Panc1 (cell line): Measurements from ENCODE around the gene SELENOT. TPM values are rescaled to one million over a fixed set of nuclear protein-coding genes. Genes with fewer than 3 reads are reported as not detected.

ENCODE experiments used
- ATAC-seq: fragments of 200-7000 bp; cut with Tn5 transposase; 2 replicates; pipeline ENCODE4 v1.9.1; 2020; ENCODE audit warnings: mild to moderate bottlenecking, moderate library complexity
- BruUV-seq: library from RNA; stranded (reverse); fragments of 400-500 nt; replicated peaks from 2 replicates; lab custom pipeline; 2021; lab: Mats Ljungman, UMichigan
- CTCF ChIA-PET: fragments of 300-600 bp; sonication (Branson Sonifier 250); formaldehyde crosslinking; loops from one replicate; lab custom pipeline; 2022; ENCODE audit warnings: antibody characterized with exemption; lab: Charles Lee
- POLR2A ChIA-PET: fragments of 300-600 bp; sonication (Branson Sonifier 250); formaldehyde crosslinking; loops from one replicate; lab custom pipeline; 2022; ENCODE audit warnings: antibody characterized with exemption; lab: Charles Lee
- DNase-seq: peaks from one replicate; pipeline ENCODE4 v3.0.0-alpha.2; 2010; ENCODE audit warnings: low read depth, low spot score
- H3K27ac ChIP-seq: 2 replicates; pipeline ENCODE4 v1.5.1; 2011; ENCODE audit warnings: mild to moderate bottlenecking, low read length, inconsistent platforms
- H3K27me3 ChIP-seq: fragments of 200-500 bp; sonication (Bioruptor generic); 2 replicates; pipeline ENCODE4 v1.6.0; 2014; ENCODE audit warnings: low read length, inconsistent platforms; ENCODE audit not compliant: control insufficient read depth, insufficient read depth
- H3K36me3 ChIP-seq: fragments of 200-500 bp; sonication (Bioruptor generic); 2 replicates; pipeline ENCODE4 v1.5.1; 2014; ENCODE audit warnings: inconsistent platforms, mild to moderate bottlenecking, low read length, moderate library complexity; ENCODE audit not compliant: control insufficient read depth, insufficient read depth
- H3K4me1 ChIP-seq: 2 replicates; pipeline ENCODE4 v1.5.1; 2011; ENCODE audit warnings: inconsistent platforms, mild to moderate bottlenecking, low read length, moderate library complexity; ENCODE audit not compliant: control insufficient read depth, insufficient read depth
- H3K4me3 ChIP-seq, 2 experiments: 2 replicates each; pipeline ENCODE4 v1.5.1; 2011 to 2012; ENCODE audit warnings: low read depth in 2 of 2, low read length in 2 of 2, mild to moderate bottlenecking in 2 of 2, inconsistent platforms in 1 of 2, moderate library complexity in 1 of 2
- H3K9me3 ChIP-seq: fragments of 200-500 bp; sonication (Bioruptor generic); 2 replicates; pipeline ENCODE4 v1.5.1; 2014; ENCODE audit warnings: low read depth, mild to moderate bottlenecking, inconsistent platforms, low read length, moderate library complexity; ENCODE audit not compliant: control insufficient read depth, insufficient read depth
- POLR2AphosphoS5 ChIP-seq: IDR thresholded peaks from 2 replicates; pipeline ENCODE4 v1.6.1; 2012; ENCODE audit warnings: mild to moderate bottlenecking, low read depth, low read length, moderate library complexity
- SIN3A ChIP-seq: IDR thresholded peaks from 2 replicates; pipeline ENCODE4 v1.6.1; 2012; ENCODE audit warnings: low read depth, mild to moderate bottlenecking, low read length, moderate library complexity, borderline replicate concordance; ENCODE audit not compliant: insufficient read depth
- TCF7L2 ChIP-seq: IDR thresholded peaks from 2 replicates; pipeline ENCODE4 v1.6.1; 2011; ENCODE audit warnings: mild to moderate bottlenecking, low read depth, low read length, inconsistent platforms
- in situ Hi-C: cut with HindIII; loops from 2 replicates; pipeline ENCODE4 v1.10.0; 2016; ENCODE audit warnings: low sequenced_read_pairs, low pct_unique_long_range_greater_than_20kb
- intact Hi-C: fragments of 100-400 bp; cut with micrococcal nuclease; formaldehyde crosslinking; loops from one replicate; pipeline ENCODE4 v1.10.0; 2022; ENCODE audit not compliant: unreplicated experiment
- total RNA-seq: library from RNA; stranded (reverse); gene quantifications from one replicate; pipeline ENCODE4 v1.2.1, GENCODE V29; 2021; ENCODE audit not compliant: unreplicated experiment
- TF ChIP-seq, protein P1 (sequence below): fragments of 450-650 bp; IDR thresholded peaks from 2 replicates; pipeline ENCODE4 v1.5.1; 2017; ENCODE audit warnings: mild to moderate bottlenecking
- TF ChIP-seq, protein P2 (sequence below), 2 experiments: IDR thresholded peaks; 2 replicates each; pipeline ENCODE4 v1.6.1; 2011 to 2012; ENCODE audit warnings: low read depth in 2 of 2, control low read depth in 1 of 2, low read length in 1 of 2, mild to moderate bottlenecking in 1 of 2, moderate library complexity in 1 of 2; ENCODE audit not compliant: insufficient read depth in 1 of 2

The SELENOT gene
- total RNA-seq, 1 experiment from 2014 or later: 114 TPM

DNA sequence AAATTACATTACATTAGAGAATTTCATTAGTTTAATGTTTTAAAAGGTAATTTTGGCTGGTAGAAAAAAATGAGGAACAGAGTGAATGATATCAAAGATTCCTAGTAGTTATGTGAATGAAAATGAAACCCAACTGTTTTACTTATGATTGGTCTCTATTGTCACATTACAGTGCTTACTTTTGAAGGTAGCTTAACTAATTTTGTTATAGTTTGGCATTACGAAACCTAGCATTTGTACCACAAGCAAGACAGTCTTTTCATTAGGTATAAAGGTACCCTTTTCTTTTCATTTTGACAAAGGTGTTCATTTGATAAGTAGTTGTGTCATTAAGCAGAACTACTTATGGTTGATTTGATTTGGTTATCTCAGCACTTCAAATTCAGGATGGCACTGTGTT, 6.9 kb downstream of the SELENOT start:
- DNase-seq (no peak), ATAC-seq (no peak)
- peaks cover 14% of the 10 kb centered on the region; the same call in 1 of the 2 replicates for H3K4me1 ChIP-seq
- H3K27me3 ChIP-seq: no peaks in the 10 kb centered on the region
- TF ChIP-seq, protein P1, sequence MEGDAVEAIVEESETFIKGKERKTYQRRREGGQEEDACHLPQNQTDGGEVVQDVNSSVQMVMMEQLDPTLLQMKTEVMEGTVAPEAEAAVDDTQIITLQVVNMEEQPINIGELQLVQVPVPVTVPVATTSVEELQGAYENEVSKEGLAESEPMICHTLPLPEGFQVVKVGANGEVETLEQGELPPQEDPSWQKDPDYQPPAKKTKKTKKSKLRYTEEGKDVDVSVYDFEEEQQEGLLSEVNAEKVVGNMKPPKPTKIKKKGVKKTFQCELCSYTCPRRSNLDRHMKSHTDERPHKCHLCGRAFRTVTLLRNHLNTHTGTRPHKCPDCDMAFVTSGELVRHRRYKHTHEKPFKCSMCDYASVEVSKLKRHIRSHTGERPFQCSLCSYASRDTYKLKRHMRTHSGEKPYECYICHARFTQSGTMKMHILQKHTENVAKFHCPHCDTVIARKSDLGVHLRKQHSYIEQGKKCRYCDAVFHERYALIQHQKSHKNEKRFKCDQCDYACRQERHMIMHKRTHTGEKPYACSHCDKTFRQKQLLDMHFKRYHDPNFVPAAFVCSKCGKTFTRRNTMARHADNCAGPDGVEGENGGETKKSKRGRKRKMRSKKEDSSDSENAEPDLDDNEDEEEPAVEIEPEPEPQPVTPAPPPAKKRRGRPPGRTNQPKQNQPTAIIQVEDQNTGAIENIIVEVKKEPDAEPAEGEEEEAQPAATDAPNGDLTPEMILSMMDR: no peak
- TF ChIP-seq TCF7L2: no peak
- TF ChIP-seq POLR2AphosphoS5: no peak
- no peak for TF ChIP-seq SIN3A
- TF ChIP-seq, protein P2, sequence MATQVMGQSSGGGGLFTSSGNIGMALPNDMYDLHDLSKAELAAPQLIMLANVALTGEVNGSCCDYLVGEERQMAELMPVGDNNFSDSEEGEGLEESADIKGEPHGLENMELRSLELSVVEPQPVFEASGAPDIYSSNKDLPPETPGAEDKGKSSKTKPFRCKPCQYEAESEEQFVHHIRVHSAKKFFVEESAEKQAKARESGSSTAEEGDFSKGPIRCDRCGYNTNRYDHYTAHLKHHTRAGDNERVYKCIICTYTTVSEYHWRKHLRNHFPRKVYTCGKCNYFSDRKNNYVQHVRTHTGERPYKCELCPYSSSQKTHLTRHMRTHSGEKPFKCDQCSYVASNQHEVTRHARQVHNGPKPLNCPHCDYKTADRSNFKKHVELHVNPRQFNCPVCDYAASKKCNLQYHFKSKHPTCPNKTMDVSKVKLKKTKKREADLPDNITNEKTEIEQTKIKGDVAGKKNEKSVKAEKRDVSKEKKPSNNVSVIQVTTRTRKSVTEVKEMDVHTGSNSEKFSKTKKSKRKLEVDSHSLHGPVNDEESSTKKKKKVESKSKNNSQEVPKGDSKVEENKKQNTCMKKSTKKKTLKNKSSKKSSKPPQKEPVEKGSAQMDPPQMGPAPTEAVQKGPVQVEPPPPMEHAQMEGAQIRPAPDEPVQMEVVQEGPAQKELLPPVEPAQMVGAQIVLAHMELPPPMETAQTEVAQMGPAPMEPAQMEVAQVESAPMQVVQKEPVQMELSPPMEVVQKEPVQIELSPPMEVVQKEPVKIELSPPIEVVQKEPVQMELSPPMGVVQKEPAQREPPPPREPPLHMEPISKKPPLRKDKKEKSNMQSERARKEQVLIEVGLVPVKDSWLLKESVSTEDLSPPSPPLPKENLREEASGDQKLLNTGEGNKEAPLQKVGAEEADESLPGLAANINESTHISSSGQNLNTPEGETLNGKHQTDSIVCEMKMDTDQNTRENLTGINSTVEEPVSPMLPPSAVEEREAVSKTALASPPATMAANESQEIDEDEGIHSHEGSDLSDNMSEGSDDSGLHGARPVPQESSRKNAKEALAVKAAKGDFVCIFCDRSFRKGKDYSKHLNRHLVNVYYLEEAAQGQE (IDR thresholded peaks at IDR 0.05; ENCODE audit: insufficient read depth in 1 of 2, low read depth in 2 of 2, low read length in 1 of 2): no peak
- intact Hi-C loops: no loop called here
- H3K9me3 ChIP-seq: no peaks in the 10 kb centered on the region
- no peak overlapping the region for H3K4me3 ChIP-seq
- CTCF ChIA-PET: no interaction called here
- H3K27ac ChIP-seq: no peak overlapping the region
- no TSS peak for BruUV-seq
- POLR2A ChIA-PET: no interaction called here
- in situ Hi-C loops: no loop called here
- peaks cover 4% of the 10 kb centered on the region for H3K36me3 ChIP-seq

DNA sequence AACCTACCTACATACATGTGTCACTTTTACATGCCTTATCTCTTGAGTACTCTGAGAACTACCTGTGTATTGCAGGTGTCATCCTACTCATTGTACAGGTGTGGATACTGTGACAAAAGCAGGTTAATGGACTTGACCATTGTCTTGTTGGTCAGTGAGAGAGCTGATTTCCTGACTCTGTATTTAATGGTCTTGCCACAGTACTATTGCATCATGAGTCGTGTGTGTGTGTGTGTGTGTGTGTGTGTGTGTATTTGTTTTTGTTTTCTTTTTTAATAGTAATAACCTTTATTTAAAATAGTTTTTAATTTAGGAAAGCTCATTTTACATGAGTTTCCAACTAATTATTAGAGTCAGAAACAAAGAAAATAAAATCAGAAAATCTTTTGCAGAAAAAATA, 7.7 kb downstream of the SELENOT start:
- intact Hi-C loops (no loop called here), in situ Hi-C loops (no loop called here)
- no peak for TF ChIP-seq SIN3A
- TF ChIP-seq, protein P2 (IDR thresholded peaks at IDR 0.05; ENCODE audit: insufficient read depth in 1 of 2, low read depth in 2 of 2, low read length in 1 of 2): no peak
- TF ChIP-seq, protein P1: no peak
- no peak for TF ChIP-seq POLR2AphosphoS5
- TF ChIP-seq TCF7L2: no peak
- ChIA-PET POLR2A (no interaction called here), CTCF (no interaction called here)
- no peaks in the 10 kb centered on the region; the same call in 1 of the 2 replicates for H3K36me3 ChIP-seq
- H3K9me3 ChIP-seq: no peaks in the 10 kb centered on the region
- no peak overlapping the region for H3K4me3 ChIP-seq
- peaks cover 7% of the 10 kb centered on the region; the same call in 1 of the 2 replicates for H3K4me1 ChIP-seq
- no peaks in the 10 kb centered on the region for H3K27me3 ChIP-seq
- ATAC-seq (no peak), DNase-seq (no peak)
- BruUV-seq: no TSS peak
- H3K27ac ChIP-seq: no peak overlapping the region
